ENCODE data around the gene CABLES1.
"Not testable (repeated sequence)": the region's sequence is repeated elsewhere in the genome, so short reads cannot be mapped to it uniquely, and the experiment has no call there.

Gene CABLES1

DNA sequence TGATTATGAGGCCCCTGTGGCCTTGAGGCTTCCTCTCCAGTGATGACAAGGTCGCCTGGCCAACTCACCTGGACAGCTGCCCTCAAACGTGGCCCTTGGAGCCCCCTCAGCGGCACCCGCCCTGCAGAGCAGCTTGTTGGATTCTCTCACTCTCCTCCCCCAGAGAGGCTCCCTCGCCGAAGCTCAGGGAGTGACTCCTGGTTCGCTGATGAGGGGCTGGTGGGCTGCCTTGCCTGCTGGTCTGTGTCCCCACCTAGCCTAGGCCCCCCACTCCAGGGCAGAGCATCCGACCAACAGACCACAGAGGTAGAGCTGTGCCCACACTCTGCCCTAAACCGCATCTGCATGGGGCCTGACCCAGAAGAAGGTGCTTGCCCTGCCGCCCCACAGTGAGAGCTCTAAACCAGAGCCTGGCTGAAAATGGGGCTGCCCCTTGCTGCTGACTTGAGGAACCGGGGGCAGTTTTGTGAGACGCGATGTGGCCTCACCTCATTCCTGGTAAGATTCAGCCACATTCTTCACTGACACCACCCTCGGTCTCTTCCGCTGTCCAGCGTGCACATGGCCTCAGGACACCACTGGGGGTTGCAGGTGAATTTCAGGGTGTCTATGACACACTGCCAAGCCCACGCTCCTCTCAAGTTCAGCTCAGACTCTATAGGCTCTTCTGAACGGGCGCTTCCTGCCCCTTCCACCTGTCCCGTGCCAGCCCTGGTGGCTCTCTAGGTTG lies 131.6 kb downstream of the CABLES1 start:
- no peak for DNase-seq (ENCODE audit: low spot score)

DNA sequence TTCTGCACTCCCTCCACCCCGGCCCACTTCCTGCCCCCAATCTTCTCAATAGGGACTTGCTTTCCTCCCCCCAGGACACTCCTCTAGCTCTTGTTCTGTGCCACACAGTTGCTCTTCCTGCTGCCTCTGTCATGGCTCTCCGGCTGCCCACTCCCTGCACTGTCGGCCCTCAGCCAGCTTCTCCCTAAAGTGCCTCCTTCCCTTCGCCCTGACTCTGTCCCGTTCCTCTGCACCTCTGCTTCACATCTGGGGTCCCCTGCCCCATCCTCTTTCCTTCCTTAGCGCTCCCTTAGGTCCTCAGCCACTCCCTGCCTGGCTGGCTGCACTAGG lies 132.1 kb downstream of the CABLES1 start:
- no peak for DNase-seq (ENCODE audit: low spot score)

DNA sequence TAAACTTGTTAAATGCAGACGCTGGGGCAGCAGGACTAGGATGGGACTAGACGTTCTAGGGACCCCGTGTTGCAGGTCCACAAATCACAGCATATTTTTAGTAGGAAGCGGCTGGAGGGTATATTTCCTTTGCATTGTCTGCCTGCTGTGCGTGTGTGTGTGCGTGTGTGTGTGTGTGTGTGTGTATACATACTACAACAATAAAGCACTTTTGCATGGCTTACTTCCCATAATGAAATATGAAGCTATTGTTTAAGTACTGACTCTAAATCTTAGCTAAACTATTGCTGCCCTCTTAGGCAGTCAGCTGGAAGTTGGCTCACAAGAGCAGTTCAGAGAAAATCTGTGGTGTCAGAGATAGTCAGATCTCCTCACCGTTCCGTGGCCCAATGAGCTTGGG lies 133.4 kb downstream of the CABLES1 start:
- DNase-seq (ENCODE audit: low spot score): no peak

DNA sequence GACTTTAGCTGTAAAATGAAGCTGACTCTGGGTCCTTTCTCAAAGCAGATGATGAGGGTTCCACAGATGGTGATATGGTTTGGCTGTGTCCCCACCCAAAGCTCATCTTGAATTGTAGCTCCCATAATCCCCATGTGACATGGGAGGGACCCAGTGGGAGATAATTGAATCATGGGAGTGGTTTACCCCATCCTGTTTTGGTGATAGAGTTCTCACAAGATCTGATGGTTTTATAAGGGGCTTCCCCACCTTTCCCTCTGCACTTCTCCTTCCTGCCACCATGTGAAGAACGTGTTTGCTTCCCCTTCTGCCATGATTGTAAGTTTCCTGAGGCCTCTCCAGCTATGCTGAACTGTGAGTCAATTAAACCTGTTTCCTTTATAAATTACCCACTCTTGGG lies 133.8 kb downstream of the CABLES1 start:
- DNase-seq (ENCODE audit: low spot score): not testable (repeated sequence)

DNA sequence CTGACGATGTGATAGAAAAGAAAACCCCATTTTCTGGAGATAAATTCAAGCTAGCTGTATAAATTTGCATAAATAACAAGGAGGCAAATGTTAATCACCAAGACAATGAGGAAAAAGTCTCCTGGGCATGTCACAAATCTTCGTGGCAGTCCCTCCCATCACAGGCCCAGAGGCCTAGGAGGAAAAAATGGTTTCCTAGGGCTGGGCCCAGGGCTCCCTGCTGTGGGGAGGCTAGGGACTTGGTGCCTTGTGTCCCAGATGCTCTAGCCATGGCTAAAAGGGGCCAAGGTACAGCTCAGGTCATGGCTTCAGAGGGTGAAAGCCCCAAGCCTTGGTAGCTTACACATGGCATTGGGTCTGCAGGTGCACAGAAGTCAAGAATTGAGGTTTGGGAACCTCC lies 134.6 kb downstream of the CABLES1 start:
- DNase-seq (ENCODE audit: low spot score): no peak

DNA sequence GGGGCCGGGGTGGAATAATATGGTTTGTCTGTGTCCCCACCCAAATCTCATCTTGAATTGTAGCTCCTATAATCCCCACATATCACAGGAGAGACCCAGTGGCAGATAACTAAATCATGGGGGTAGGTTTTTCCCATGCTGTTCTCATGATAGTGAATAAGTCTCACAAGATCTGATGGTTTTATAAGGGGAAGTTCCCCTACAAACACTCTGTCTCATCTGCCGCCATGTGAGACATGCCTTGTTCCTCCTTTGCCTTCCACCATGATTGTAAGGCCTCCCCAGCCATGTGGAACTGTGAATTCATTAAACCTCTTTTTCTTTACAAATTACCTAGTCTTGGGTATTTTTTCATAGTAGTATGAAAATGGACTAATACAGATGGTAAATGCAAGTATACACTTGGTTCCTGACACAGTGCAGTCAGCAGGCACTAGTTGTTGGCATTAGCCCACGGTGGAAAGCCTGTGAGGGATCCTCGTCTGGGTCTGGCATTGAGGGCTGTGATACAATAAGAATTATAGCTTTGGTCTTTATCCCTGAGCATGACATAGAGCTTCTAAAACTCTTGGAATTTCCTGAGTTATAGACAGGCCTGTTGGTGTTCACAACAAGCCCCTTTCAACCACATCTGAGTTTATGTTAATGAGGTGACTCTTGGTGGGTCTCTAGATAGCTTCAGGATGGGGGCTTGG lies 135.8 kb downstream of the CABLES1 start:
- DNase-seq (ENCODE audit: low spot score): no peak

DNA sequence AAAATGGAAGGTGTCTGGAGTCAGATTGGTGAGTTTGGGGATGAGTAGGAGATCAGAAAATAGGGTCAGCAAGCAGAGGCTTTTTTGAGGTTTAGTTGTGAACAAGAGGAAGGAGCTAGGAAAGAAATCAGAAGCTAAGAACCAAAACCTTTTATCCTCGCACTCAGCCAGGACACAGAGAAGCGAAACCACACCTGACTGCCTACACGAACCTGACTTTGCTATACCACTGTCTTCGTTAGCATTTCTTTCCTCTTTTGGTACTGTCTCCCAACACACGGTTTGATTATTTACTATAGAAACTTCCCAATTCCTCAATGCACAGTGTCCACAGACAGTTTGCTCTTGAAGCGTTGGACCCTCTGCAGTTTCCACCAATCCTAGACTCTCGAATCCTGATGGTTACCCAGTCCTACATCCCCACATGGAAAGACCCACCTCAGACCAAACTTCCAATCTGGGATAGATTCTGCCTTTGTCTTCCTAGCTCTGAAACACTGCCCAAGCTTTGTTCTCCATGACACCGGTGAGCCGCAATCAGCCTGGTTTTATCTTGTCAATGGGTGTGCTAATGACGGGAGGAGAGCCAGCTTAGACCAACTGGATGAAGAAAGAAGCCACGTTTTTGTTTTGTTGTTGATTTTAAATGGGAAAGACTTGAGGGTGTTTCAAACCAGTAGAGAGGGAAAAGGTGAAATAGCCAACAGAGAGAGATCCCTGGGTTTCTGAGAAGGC lies 137.4 kb downstream of the CABLES1 start:
- no peak for DNase-seq (ENCODE audit: low spot score)

DNA sequence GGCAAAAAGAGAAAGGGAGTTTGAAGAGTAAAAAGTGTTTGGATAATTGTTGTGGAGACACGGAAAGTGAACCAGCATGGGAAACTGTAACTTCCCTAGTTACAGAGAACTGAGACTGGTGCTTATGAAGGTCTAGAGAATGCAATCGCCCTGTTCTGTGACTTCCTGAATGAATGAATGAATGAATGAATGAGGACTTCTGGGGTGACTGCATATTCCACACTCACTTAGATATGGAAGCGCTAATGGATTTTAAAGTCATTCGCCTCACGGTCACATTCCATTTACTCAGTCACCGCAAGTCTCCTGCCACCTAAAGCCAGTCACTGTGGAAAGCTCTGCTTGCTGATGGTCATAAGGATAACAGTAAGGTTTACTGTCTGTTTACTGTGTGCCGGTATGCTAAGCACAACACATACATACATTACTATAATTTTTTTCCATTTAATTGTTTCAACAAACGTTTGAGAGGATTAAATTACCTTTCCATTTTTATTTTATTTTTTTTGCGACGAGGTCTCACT lies 138.2 kb downstream of the CABLES1 start:
- DNase-seq (ENCODE audit: low spot score): no peak

DNA sequence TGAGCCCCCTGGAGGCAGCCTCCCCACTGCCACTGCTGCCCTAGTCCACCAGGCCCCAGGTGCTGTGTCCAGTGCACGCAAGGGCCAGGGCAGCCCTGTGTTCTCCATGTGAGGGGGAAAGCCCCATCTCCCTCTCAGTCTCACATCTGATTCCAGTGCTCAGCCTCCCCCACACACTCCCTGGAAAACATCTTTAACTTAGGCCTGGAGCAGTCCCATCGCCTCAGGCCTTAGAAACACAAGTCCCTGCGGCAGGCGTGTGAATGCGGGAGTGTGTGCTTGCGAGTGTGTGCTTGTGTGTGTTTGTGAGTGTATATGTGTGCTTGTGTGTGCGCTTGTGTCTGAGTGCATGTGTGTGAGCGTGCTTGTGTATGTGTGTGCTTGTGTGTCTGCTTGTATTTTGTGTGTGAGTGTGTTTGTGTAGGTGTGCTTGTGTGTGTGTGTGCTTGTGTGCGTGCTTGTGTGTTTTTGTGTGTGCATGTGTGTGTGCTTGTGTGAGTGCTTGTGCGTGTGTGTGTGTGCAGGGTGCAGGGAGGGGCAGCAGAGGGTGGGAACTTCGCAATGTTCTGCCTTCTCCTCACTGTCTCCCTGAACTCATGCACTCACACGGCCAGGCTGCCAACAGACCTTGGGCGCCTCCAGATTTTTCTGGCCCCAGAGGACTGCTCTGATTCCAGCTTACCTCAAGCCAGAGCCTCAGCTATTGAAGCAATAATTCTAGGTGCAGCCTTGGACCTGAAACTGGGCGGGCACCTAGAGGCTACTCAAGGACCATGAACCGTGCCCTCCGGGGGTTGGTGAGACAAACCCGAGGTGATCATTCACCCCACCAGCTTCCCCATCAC lies 139.6 kb downstream of the CABLES1 start:
- no peak for DNase-seq (ENCODE audit: low spot score)

DNA sequence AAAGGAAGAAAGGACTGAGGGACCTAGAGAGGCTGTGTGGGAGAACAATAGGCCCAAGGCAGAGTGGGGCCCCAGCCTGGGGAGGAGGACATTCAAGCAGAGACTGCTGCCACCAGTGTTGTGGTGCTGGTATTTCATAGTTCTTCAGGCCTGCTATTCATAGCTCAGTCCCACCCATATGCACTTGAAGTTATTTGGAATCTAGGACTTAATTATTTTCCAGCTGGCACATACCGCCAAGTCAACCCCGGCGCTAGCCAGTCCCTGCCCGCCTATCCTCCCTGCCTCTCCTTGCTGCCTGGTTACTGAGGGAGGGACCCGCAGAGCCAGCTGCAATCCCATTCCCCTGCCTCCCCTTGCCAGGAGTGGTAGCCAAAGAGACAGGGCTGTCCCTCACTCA lies 141.2 kb downstream of the CABLES1 start:
- no peak for DNase-seq (ENCODE audit: low spot score)

DNA sequence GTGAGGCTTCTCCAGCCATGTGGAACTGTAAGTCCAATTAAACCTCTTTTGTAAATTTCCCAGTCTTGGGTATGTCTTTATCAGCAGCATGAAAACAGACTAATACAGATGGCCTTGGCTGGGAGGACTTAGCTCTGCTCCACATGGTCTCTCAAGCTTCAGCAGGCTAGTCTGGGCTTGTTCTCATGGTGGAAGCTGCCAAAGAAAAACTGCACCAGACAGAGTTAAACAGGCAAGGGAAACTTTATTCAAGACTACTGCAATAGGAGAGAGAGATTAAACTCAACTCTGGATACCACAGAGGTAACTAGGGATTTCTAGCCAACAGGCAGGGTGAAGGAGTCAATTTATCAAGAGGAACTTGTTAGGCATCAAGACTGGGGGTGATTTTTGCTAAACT lies 142.1 kb downstream of the CABLES1 start:
- DNase-seq (ENCODE audit: low spot score): no peak

DNA sequence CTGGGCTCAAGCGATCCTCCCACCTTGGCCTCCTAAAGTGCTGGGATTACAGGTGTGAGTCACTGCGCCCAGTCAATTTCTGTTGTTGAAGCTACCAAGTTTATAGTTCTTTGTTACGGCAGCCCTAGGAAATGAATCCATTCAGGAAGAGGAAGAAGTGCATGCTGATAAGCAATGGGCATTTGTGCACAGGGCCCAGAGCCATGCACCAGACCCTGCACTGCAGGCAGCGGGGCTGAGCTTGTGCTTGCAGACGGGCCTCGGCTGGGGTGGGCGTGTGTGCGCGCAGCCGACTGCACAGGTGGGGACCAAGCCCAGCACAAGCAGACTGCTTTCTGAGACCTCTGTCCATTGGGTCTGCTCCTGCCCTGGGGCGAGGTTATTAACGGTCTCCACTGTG lies 144.6 kb downstream of the CABLES1 start:
- DNase-seq (ENCODE audit: low spot score): no peak

DNA sequence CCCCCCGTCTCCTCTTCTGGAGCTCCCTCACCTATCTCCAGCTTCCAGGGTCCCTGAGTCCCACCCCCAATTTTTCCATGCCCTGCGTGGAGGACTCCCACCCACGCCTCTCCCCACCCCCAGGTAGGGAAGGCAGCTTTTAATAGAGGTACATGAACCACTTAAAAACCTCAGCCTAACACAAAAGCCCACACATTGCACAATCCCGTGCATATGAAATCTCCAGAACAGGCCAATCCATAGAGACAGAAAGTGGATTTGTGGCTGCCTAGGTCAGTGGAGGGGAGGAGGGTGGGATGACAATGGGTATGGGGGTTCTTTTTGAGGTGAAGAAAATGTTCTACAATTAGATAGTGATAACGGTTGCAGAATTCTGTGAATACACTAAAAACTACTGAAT lies 145.6 kb downstream of the CABLES1 start:
- no peak for DNase-seq (ENCODE audit: low spot score)

DNA sequence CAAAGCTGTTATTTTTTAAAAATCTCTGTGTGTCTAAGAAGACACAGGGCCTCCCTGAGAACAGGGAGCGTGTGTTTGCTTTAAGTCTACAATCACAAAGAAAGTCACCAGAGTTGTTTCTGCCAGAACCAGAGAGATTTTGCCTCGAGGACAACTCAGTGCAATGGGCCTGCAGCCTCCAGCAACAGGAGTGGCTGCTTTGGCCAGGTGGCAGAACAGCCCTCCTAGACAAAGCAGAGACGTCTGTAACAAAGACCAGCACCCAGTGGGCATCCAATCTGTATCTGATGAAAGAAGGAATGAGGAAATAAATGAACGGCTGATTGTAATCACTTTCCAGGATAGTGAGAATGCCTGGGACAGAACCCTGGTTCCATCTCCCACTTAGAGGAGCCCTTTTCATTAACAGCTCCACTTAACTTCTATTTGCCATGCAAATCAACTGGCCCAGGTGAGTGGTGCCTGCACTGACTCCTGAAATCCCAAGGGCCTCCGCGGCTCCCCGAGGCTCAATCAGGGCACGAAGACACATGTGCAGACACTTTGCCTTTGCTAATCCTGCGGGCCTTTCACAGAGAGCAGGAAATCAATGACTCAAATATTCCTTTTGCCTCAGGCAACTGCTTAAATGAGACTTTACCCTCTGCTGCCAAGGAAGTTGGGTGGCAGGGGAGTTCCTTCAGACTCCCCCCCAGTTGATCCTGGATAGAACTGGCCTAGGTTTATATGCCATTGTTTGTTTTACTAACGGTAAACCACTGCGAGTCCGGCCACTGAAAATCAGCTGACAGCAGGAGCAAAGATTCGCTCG lies 146.5 kb downstream of the CABLES1 start:
- no peak for DNase-seq (ENCODE audit: low spot score)

DNA sequence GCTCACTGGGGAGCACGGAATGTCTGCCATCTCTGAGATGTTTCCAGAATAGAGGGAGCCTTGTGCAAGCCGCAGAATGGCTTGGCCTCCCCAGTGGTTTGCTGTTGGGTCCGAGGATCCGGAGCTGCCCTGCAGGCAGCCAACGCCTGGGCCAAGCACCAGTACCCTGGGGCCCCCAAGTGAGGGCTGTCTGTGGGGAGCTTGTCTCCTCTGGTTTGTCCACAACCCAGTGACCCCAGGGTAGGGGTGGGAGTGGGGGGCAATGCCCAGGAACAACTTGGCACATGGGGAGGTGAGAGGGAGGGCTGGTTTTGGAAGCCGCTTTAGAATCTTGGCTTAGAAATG lies 147.1 kb downstream of the CABLES1 start:
- DNase-seq (ENCODE audit: low spot score): no peak

DNA sequence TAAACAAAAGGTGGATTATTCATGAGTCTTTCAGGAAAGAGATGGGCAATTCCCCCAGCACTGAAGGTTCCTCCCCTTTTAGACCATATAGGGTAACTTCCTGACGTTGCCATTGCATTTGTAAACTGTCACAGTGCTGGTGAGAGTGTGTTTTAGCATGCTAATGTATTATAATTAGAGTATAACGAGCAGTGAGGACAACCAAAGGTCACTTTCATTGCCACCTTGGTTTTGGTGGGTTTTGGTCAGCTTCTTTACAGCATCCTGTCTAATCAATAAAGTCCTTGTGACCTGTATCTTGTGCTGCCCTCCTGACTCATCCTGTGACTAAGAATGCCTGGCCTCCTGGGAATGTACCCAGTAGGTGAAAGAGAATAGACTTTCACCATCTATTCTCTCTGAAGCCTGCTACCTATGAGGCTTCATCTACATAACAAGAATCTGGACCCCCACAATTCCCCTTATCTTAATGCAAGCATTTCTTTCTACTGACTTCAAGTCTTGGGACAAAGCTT lies 148.7 kb downstream of the CABLES1 start:
- no peak for DNase-seq (ENCODE audit: low spot score)

DNA sequence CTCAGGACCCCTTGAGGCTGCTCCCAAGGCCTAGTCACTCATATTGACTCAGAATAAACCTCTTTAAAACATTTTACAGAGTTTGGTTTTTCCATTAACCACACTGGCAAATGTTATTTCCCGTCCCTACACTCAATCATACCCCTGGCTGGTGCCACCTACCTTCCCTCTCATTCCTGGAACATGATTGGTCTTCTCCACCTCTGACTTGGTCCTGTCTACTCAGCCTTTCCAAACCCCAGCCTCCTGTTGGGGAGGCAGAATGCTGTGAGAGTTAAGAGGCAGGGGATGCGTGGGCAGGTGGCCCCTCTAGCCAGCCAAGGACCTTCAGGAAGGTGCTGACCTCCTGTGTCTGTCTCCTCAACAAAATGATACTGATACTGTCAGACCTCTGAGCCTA lies 149.3 kb downstream of the CABLES1 start:
- DNase-seq (ENCODE audit: low spot score): no peak

DNA sequence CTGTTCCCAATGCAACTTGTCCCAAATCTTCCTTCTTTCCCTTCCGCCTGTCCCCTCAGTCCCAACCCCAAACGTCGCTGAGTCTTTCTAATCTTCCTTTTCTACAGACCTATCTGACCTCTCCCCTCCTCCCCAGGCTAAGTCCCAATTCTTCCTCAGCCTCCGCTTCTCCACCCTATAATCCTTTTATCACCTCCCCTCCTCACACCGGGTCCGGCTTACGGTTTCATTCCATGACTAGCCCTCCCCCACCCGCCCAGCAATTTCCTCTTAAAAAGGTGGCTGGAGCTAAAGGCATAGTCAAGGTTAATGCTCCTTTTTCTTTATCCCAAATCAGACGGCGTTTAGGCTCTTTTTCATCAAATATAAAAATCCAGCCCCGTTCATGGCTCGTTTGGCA lies 150.3 kb downstream of the CABLES1 start:
- not testable (repeated sequence) for DNase-seq (ENCODE audit: low spot score)

DNA sequence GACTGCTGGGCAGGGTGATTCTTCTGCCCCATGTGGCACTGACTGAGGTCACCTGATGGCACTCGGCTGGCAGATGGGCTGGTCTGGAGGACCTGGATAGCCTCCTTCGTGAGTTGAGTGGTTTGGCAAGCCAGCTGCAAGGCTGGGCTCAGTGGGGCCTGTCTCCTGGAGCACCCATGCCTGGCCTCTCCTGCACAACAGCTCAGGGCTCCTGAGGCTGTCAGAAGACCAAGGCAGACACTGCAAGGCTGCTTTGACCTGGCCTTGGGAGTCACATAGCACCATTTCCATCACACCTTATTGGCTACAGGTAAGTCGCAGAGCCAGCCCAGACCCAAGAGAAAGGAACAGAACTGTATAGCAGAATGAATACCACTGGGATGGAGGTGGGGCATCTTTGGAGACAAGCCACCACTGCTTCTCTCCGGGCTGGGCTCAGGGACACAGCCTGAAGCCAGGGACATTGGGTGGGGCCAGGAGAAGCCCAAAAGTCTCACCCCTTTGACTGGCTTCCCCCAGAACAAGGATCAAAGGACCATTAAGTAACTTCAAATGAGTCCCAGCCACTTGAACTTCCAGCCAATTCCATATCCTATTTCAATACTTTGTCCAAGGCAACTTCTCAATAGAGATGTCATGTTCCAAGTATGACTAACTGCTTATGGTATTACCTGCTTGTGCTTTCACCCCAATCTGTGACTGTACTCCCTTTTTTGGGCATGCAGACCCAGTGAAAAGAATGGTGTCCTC lies 156.3 kb downstream of the CABLES1 start:
- DNase-seq (ENCODE audit: low spot score): no peak

DNA sequence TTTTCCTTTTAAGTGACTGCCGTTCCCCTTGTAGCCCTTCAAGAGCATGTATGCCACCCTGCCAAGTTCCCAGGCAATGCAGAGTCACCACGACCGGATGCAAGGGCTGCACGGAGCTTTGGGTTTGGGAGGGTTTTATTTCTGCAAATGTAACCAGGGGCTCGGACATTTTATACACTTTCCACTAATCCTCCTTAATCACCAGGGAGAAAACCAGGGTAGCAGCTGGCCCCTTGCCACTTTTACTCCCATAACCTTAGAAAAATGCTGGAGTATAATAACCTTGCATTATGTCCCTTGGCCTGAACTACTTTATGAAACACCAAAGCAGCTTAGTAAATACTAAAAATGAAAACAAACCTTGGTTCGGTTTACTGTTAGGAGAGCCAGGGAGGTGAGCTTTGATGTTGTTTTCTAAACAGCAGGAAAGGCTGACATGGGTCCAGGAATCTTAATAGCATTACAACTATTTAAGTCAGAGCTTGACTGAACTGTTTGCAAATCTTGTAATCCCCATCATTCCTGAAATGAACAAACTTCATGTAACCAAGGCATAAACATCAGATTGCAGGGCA lies 165.0 kb downstream of the CABLES1 start:
- no peak for DNase-seq (ENCODE audit: low spot score)
